ENCODE results near the gene CD58.
A peak's percentile ranks its signal among the peaks of the same experiment; 100 is the strongest.
"Not testable (repeated sequence)": the region's sequence is repeated elsewhere in the genome, so short reads cannot be mapped to it uniquely, and the experiment has no call there.

Gene CD58, protein sequence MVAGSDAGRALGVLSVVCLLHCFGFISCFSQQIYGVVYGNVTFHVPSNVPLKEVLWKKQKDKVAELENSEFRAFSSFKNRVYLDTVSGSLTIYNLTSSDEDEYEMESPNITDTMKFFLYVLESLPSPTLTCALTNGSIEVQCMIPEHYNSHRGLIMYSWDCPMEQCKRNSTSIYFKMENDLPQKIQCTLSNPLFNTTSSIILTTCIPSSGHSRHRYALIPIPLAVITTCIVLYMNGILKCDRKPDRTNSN

DNA sequence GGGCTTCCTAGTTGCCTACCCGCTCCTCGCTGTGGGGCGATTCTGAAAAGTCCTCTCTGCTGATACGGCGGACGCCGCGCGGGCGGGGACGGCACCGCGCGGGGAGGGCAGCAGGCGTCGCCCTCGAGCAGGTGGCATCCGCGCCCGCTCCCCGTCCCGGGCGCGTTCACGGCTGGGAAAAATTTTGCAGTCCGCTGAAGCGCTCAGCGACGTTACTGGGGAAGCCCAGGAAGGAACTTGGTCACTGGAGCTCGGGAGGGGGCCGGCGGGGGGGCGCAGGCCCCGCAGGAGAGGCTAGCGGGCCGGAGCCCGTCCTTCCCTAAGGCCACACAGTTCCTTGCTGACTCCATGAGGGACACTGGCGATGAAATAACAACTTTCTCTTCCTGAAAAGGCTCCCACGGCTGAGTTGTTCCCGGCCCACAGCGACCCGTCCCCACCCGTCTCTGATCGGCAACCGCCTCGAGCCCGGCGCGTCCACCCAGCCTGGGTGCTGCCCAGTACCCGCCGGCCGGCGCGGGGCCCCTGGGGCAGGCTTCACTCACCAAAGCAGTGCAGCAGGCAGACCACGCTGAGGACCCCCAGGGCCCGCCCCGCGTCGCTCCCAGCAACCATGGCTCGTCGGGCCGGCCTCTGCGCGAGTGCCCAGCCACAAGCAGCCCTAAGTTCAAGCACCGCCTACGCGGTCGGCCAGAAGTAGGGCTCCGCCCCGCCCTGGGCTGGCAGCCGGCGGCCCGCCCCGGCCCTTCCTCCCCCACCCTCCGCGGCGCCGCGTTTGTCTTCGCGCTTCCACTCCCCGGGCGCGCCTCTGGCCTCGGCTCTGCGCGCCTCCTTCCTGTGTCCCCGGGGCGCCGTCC, at the start of gene CD58:
CD58 (minus strand) TSS at position 669 of the 857 bp plus-strand sequence; CDS start at position 615, 54 bp downstream.
- ATAC-seq = peak; percentile 90
- TF ChIP-seq, protein P1, sequence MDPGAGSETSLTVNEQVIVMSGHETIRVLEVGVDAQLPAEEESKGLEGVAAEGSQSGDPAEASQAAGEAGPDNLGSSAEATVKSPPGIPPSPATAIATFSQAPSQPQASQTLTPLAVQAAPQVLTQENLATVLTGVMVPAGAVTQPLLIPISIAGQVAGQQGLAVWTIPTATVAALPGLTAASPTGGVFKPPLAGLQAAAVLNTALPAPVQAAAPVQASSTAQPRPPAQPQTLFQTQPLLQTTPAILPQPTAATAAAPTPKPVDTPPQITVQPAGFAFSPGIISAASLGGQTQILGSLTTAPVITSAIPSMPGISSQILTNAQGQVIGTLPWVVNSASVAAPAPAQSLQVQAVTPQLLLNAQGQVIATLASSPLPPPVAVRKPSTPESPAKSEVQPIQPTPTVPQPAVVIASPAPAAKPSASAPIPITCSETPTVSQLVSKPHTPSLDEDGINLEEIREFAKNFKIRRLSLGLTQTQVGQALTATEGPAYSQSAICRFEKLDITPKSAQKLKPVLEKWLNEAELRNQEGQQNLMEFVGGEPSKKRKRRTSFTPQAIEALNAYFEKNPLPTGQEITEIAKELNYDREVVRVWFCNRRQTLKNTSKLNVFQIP (CRISPR knock-in tag; IDR thresholded peaks at IDR 0.05; ENCODE audit: borderline replicate concordance, low read depth) = no peak
- TF ChIP-seq ISL1 (CRISPR knock-in tag; IDR thresholded peaks at IDR 0.05) (no peak), CSDC2 (CRISPR knock-in tag; IDR thresholded peaks at IDR 0.05) (no peak), ARNTL (CRISPR knock-in tag; IDR thresholded peaks at IDR 0.05; ENCODE audit: borderline replicate concordance, low read depth) (no peak), RARB (CRISPR knock-in tag; IDR thresholded peaks at IDR 0.05) (no peak), BACH2 (CRISPR knock-in tag; IDR thresholded peaks at IDR 0.05; ENCODE audit: borderline replicate concordance) (no peak), PPARA (CRISPR knock-in tag; IDR thresholded peaks at IDR 0.05; ENCODE audit: borderline replicate concordance) (no peak), TCF4 (CRISPR knock-in tag; IDR thresholded peaks at IDR 0.05; ENCODE audit: borderline replicate concordance) (no peak), ZNF565 (CRISPR knock-in tag; conservative IDR thresholded peaks at IDR 0.05; ENCODE audit: low read depth) (no peak), SNAI2 (CRISPR knock-in tag; IDR thresholded peaks at IDR 0.05) (peak; percentile 30; the same call in 1 of the 2 replicates), ZFP3 (CRISPR knock-in tag; IDR thresholded peaks at IDR 0.05) (no peak), GLIS3 (CRISPR knock-in tag; IDR thresholded peaks at IDR 0.05) (no peak), OSR1 (CRISPR knock-in tag; IDR thresholded peaks at IDR 0.05) (no peak), ZC3H10 (CRISPR knock-in tag; IDR thresholded peaks at IDR 0.05) (no peak), ZNF8 (CRISPR knock-in tag; IDR thresholded peaks at IDR 0.05) (no peak), ZNF70 (CRISPR knock-in tag; IDR thresholded peaks at IDR 0.05) (no peak), ZFP30 (CRISPR knock-in tag; IDR thresholded peaks at IDR 0.05) (no peak), ESRRG (CRISPR knock-in tag; IDR thresholded peaks at IDR 0.05) (no peak), TOX (CRISPR knock-in tag; IDR thresholded peaks at IDR 0.05; ENCODE audit: borderline replicate concordance) (no peak)
- TF ChIP-seq, protein P2, sequence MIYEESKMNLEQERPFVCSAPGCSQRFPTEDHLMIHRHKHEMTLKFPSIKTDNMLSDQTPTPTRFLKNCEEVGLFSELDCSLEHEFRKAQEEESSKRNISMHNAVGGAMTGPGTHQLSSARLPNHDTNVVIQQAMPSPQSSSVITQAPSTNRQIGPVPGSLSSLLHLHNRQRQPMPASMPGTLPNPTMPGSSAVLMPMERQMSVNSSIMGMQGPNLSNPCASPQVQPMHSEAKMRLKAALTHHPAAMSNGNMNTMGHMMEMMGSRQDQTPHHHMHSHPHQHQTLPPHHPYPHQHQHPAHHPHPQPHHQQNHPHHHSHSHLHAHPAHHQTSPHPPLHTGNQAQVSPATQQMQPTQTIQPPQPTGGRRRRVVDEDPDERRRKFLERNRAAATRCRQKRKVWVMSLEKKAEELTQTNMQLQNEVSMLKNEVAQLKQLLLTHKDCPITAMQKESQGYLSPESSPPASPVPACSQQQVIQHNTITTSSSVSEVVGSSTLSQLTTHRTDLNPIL (CRISPR knock-in tag; IDR thresholded peaks at IDR 0.05; ENCODE audit: low read depth) = no peak
- TF ChIP-seq, protein P3, sequence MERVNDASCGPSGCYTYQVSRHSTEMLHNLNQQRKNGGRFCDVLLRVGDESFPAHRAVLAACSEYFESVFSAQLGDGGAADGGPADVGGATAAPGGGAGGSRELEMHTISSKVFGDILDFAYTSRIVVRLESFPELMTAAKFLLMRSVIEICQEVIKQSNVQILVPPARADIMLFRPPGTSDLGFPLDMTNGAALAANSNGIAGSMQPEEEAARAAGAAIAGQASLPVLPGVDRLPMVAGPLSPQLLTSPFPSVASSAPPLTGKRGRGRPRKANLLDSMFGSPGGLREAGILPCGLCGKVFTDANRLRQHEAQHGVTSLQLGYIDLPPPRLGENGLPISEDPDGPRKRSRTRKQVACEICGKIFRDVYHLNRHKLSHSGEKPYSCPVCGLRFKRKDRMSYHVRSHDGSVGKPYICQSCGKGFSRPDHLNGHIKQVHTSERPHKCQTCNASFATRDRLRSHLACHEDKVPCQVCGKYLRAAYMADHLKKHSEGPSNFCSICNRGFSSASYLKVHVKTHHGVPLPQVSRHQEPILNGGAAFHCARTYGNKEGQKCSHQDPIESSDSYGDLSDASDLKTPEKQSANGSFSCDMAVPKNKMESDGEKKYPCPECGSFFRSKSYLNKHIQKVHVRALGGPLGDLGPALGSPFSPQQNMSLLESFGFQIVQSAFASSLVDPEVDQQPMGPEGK (CRISPR knock-in tag; IDR thresholded peaks at IDR 0.05; ENCODE audit: borderline replicate concordance) = peak; percentile 85; the same call in 1 of the 2 replicates
- TF ChIP-seq, protein P4, sequence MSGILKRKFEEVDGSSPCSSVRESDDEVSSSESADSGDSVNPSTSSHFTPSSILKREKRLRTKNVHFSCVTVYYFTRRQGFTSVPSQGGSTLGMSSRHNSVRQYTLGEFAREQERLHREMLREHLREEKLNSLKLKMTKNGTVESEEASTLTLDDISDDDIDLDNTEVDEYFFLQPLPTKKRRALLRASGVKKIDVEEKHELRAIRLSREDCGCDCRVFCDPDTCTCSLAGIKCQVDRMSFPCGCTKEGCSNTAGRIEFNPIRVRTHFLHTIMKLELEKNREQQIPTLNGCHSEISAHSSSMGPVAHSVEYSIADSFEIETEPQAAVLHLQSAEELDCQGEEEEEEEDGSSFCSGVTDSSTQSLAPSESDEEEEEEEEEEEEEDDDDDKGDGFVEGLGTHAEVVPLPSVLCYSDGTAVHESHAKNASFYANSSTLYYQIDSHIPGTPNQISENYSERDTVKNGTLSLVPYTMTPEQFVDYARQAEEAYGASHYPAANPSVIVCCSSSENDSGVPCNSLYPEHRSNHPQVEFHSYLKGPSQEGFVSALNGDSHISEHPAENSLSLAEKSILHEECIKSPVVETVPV (CRISPR knock-in tag; IDR thresholded peaks at IDR 0.05) = no peak
- TF ChIP-seq, protein P5, sequence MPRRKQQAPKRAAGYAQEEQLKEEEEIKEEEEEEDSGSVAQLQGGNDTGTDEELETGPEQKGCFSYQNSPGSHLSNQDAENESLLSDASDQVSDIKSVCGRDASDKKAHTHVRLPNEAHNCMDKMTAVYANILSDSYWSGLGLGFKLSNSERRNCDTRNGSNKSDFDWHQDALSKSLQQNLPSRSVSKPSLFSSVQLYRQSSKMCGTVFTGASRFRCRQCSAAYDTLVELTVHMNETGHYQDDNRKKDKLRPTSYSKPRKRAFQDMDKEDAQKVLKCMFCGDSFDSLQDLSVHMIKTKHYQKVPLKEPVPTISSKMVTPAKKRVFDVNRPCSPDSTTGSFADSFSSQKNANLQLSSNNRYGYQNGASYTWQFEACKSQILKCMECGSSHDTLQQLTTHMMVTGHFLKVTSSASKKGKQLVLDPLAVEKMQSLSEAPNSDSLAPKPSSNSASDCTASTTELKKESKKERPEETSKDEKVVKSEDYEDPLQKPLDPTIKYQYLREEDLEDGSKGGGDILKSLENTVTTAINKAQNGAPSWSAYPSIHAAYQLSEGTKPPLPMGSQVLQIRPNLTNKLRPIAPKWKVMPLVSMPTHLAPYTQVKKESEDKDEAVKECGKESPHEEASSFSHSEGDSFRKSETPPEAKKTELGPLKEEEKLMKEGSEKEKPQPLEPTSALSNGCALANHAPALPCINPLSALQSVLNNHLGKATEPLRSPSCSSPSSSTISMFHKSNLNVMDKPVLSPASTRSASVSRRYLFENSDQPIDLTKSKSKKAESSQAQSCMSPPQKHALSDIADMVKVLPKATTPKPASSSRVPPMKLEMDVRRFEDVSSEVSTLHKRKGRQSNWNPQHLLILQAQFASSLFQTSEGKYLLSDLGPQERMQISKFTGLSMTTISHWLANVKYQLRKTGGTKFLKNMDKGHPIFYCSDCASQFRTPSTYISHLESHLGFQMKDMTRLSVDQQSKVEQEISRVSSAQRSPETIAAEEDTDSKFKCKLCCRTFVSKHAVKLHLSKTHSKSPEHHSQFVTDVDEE (CRISPR knock-in tag; IDR thresholded peaks at IDR 0.05) = 0 out of 2 replicates have a peak, but pooled peaks have one; percentile 6

DNA sequence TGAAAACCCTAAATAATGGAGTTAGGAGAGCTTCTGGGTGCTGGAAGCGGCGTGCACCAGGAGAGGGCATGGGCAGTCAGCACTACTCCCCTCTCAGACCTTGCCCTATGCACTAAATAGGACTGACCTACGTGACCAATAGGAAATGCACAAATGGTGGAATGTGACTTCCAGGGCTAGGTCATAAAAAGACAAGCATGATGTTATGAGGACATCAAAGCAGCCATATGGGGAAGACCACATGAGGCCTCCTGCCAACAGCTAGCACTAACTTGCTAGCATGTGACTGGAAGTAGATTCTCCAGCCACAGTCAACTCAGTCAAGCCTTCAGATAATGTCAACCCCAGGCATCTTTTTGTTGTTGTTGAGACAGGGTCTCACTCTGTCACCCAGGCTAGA, 49.6 kb upstream of the CD58 start:
- ATAC-seq = not testable (repeated sequence)

DNA sequence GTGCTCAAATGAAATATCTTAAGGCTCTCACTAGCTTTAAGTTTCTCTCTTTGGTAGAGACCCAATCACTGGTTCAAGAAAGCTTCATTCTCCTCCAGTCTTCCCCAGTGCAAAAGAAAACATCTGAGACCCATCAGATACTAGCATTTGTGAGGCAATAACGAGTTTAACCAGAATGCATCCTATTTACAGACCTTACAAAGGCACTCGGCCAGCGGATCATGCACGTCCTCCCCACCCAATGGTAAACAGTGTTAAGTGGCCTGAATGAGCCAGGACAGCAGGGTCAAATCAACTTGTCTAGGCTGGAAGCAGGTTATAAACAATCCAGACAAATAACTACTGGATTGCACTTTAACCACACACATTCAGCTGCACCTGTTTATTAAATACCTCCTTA, 48.3 kb upstream of the CD58 start:
- not testable (repeated sequence) for ATAC-seq

DNA sequence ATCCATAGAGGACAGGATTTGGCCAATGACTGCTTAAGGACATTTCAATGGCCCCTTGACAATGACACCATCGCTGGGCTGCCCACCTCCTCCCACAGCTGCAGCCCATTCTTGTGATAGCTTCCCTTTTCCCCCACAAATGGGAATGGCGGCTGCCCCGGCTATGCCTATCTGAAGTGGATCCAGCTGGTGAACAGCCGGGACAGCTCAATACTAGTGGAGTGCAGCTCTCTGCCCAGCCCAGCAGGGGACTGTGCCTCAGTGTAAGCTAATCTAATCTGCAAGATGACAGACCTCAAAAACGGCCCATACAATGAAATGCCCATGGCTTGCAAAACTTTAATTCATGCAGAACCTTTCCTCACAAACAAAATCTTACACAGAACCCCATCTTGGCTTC, 47.0 kb upstream of the CD58 start:
- ATAC-seq = not testable (repeated sequence)

DNA sequence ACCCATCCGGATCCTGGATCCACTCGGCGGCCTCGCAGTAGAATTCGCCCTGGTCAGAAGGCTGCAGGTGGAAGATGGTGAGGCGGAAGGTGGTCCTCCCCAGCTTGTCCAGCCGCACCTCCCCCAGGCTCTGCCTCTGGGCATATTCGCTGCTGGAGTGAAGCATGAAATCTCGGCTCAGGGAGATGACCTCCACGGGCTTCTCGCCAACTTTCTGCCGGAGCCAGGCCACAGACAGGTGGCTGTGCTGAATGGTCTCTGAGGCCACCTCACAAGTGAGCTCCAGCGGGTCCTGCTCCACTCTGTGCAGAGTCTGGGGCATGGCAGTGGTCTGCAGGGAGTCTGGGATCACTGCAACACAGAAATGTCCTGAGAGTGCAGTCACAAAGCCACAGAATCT, 43.0 kb upstream of the CD58 start:
- not testable (repeated sequence) for ATAC-seq

DNA sequence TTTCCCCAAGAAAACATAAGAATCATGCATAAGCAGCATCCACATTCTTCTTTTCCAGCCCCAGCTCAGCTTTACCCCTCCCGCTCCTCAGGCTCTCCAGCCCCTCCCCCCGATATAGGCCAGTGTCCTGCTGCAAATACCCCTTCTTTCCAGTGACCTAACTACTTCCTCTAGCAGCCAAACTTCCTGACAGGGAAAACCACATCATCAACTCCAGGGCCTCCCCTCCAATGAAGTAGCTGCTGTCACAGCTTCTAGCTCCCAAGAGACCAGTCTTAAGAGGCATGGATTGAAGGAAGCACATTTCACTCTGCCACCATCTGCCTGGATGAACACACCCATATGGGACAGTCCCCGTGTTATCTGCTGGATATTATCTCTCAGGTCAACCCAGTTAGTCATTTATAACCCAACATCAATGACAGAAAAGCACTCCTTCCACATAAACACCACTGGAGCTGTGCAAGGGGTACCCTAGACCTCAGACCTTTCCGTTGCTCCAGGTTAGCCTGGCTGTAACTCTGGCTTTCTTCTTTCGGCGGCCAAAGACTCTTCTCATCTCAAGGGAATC, 39.1 kb upstream of the CD58 start:
- ATAC-seq = not testable (repeated sequence)

DNA sequence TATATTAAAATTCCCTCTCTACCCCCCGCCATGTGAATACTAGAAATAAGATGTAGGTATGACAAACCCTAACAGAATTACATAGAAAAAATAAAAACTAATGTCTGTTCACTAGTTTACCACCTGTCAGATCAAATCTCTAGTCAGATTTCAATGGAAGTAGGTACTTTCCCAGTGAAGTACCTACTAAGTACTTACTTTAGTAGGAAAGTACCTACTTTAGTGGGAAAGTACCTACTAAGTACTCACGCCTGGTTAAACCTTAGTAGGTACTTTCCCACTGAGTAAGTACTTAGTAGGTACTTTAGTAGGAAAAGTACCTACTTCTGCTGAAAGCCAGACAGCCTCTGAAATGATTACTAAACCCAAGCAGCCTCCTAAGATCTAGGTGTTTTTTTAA, 38.0 kb upstream of the CD58 start:
- ATAC-seq = not testable (repeated sequence)
